ENCODE data around the gene FOXC2. TPM values are rescaled to one million over a fixed set of nuclear protein-coding genes. Genes with fewer than 3 reads are reported as not detected.

FOXC2 gene
- total and polyA plus RNA-seq, 2 of the 13 experiments (the other 11 are each of a cell fraction or from before 2014, with no cell fraction given) = not detected

- TF ChIP-seq ARID4A (CRISPR knock-in tag; IDR thresholded peaks at IDR 0.05; ENCODE audit: borderline replicate concordance) (peak; percentile 88), ZNF142 (CRISPR knock-in tag; IDR thresholded peaks at IDR 0.05) (peak; percentile 92), EEA1 (CRISPR knock-in tag; IDR thresholded peaks at IDR 0.05; ENCODE audit: borderline replicate concordance) (no peak), RXRB (CRISPR knock-in tag; IDR thresholded peaks at IDR 0.05; ENCODE audit: borderline replicate concordance) (peak; percentile 40; the same call in 1 of the 2 replicates), ATF2 (CRISPR knock-in tag; IDR thresholded peaks at IDR 0.05) (peak; percentile 89), IRF2 (CRISPR knock-in tag; IDR thresholded peaks at IDR 0.05) (peak; percentile 71), E2F5 (CRISPR knock-in tag; conservative IDR thresholded peaks at IDR 0.05) (peak; percentile 54; the same call in 1 of the 2 replicates)
- TF ChIP-seq, protein P1, sequence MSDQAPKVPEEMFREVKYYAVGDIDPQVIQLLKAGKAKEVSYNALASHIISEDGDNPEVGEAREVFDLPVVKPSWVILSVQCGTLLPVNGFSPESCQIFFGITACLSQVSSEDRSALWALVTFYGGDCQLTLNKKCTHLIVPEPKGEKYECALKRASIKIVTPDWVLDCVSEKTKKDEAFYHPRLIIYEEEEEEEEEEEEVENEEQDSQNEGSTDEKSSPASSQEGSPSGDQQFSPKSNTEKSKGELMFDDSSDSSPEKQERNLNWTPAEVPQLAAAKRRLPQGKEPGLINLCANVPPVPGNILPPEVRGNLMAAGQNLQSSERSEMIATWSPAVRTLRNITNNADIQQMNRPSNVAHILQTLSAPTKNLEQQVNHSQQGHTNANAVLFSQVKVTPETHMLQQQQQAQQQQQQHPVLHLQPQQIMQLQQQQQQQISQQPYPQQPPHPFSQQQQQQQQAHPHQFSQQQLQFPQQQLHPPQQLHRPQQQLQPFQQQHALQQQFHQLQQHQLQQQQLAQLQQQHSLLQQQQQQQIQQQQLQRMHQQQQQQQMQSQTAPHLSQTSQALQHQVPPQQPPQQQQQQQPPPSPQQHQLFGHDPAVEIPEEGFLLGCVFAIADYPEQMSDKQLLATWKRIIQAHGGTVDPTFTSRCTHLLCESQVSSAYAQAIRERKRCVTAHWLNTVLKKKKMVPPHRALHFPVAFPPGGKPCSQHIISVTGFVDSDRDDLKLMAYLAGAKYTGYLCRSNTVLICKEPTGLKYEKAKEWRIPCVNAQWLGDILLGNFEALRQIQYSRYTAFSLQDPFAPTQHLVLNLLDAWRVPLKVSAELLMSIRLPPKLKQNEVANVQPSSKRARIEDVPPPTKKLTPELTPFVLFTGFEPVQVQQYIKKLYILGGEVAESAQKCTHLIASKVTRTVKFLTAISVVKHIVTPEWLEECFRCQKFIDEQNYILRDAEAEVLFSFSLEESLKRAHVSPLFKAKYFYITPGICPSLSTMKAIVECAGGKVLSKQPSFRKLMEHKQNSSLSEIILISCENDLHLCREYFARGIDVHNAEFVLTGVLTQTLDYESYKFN (CRISPR knock-in tag; conservative IDR thresholded peaks at IDR 0.05) = peak; percentile 50
Measured at GRCh38 chr16:86554917-86555703, 11.5 kb upstream of the FOXC2 start, which contains the start of gene MTHFSD (continued).
